ENCODE measurements around the gene AATK. TPM values are rescaled to one million over a fixed set of nuclear protein-coding genes. Genes with fewer than 3 reads are reported as not detected.

AATK gene
- total RNA-seq (10 to 100 TPM in 1 of 2 donors, 1 to 10 TPM in 1; 9.6 to 54.6 TPM), polyA plus RNA-seq (10 to 100 TPM; 20.8 to 26.7 TPM)
- long read RNA-seq, donor 1, partial matches to known transcripts = 0 of 1 reads
- long read RNA-seq, donor 1, other reads (novel, unspliced or antisense) = 0 of 1 reads
- long read RNA-seq, donor 2 = 0 reads
- long read RNA-seq, donor 3 = 0 reads
- long read RNA-seq, donor 4 = 0 reads
- long read RNA-seq, donor 5 = 0 reads

- Histone ChIP-seq H3K36me3 (ENCODE audit: control insufficient read depth in 4 of 4, insufficient read depth in 4 of 4, low read length in 4 of 4) (no peaks in the 10 kb centered on the region), H3K9ac (ENCODE audit: insufficient read depth in 1 of 2, low read length in 2 of 2) (no peak within 1 kb of the TSS), H3K4me1 (ENCODE audit: control insufficient read depth in 5 of 5, insufficient read depth in 5 of 5, low read length in 5 of 5) (peaks cover 0 to 15% (median 3%) of the 10 kb centered on the region in 5 donors), H3K27ac (ENCODE audit: low read depth in 1 of 2, low read length in 1 of 2) (no peak within 1 kb of the TSS), H3K4me3 (no peak within 1 kb of the TSS), H3K9me3 (ENCODE audit: control insufficient read depth in 4 of 4, insufficient read depth in 3 of 4, low read length in 3 of 4) (no peaks in the 10 kb centered on the region), H3K27me3 (ENCODE audit: control insufficient read depth in 3 of 3, insufficient read depth in 3 of 3, low read length in 2 of 3) (peaks cover 0 to 3% (median 3%) of the 10 kb centered on the region in 3 donors)
- no peak for ATAC-seq (ENCODE audit: insufficient read depth, low FRiP score)
- no peak for TF ChIP-seq CTCF (IDR thresholded peaks at IDR 0.05; ENCODE audit: control extremely low read depth, extremely low read depth)
- WGBS, 2 donors = 2 to 3% methylated on average over 21 to 62 of the region's 62 CpGs
- peak in 1 of 3 donors; percentile 17 for DNase-seq
Measured at GRCh38 chr17:81166033-81166492, at the start of gene AATK. Gene AATK, minus strand, starts transcription at chr17:81166221. Its CDS starts 229 bp downstream, at chr17:81165992.

- ATAC-seq (ENCODE audit: insufficient read depth, low FRiP score) (no peak), DNase-seq (no peak)
- H3K27ac ChIP-seq (ENCODE audit: low read depth in 1 of 2, low read length in 1 of 2) = no peak overlapping the region
- 97 to 98% methylated on average over 8 of the region's 8 CpGs for WGBS, 2 donors
- H3K36me3 ChIP-seq (ENCODE audit: control insufficient read depth in 4 of 4, insufficient read depth in 4 of 4, low read length in 4 of 4) = peaks cover 0 to 3% (median 0%) of the 10 kb centered on the region in 4 donors
- TF ChIP-seq CTCF (IDR thresholded peaks at IDR 0.05; ENCODE audit: control extremely low read depth, extremely low read depth) = no peak
- H3K9ac ChIP-seq (ENCODE audit: insufficient read depth in 1 of 2, low read length in 2 of 2) = no peak overlapping the region
- no peaks in the 10 kb centered on the region for H3K4me1 ChIP-seq (ENCODE audit: control insufficient read depth in 5 of 5, insufficient read depth in 5 of 5, low read length in 5 of 5)
- no peaks in the 10 kb centered on the region for H3K27me3 ChIP-seq (ENCODE audit: control insufficient read depth in 3 of 3, insufficient read depth in 3 of 3, low read length in 2 of 3)
- H3K4me3 ChIP-seq = no peak overlapping the region
- no peaks in the 10 kb centered on the region for H3K9me3 ChIP-seq (ENCODE audit: control insufficient read depth in 4 of 4, insufficient read depth in 3 of 4, low read length in 3 of 4)
Measured at GRCh38 chr17:81213978-81214377, 48.0 kb upstream of the AATK start.

- no peak for ATAC-seq (ENCODE audit: insufficient read depth, low FRiP score)
- no peaks in the 10 kb centered on the region for H3K4me1 ChIP-seq (ENCODE audit: control insufficient read depth in 5 of 5, insufficient read depth in 5 of 5, low read length in 5 of 5)
- DNase-seq = no peak
- WGBS, 2 donors = 96 to 98% methylated on average over 9 of the region's 9 CpGs
- no peak for TF ChIP-seq CTCF (IDR thresholded peaks at IDR 0.05; ENCODE audit: control extremely low read depth, extremely low read depth)
- peaks cover 0 to 6% (median 3%) of the 10 kb centered on the region in 4 donors for H3K36me3 ChIP-seq (ENCODE audit: control insufficient read depth in 4 of 4, insufficient read depth in 4 of 4, low read length in 4 of 4)
- H3K9me3 ChIP-seq (ENCODE audit: control insufficient read depth in 4 of 4, insufficient read depth in 3 of 4, low read length in 3 of 4) = no peaks in the 10 kb centered on the region
- no peak overlapping the region for H3K4me3 ChIP-seq
- no peaks in the 10 kb centered on the region for H3K27me3 ChIP-seq (ENCODE audit: control insufficient read depth in 3 of 3, insufficient read depth in 3 of 3, low read length in 2 of 3)
- H3K27ac ChIP-seq (ENCODE audit: low read depth in 1 of 2, low read length in 1 of 2) = no peak overlapping the region
- no peak overlapping the region for H3K9ac ChIP-seq (ENCODE audit: insufficient read depth in 1 of 2, low read length in 2 of 2)
Measured at GRCh38 chr17:81212365-81212764, 46.3 kb upstream of the AATK start.
